HG03280 (cell line): Measurements from ENCODE around the gene PIGS.

Experiments used
- ATAC-seq: cut with Tn5 transposase; IDR thresholded peaks from one replicate; pipeline ENCODE4 v1.9.1; 2021; ENCODE audit warnings: mild to moderate bottlenecking, moderate library complexity; ENCODE audit not compliant: unreplicated experiment

PIGS gene

GRCh38 chr17:28511858-28512461, 59.4 kb downstream of the PIGS start:
- ATAC-seq: no peak

GRCh38 chr17:28509789-28510188, 61.5 kb downstream of the PIGS start:
- no peak for ATAC-seq

GRCh38 chr17:28508211-28508724, 63.1 kb downstream of the PIGS start:
- no peak for ATAC-seq

GRCh38 chr17:28507567-28508203, 63.6 kb downstream of the PIGS start:
- ATAC-seq: no peak

GRCh38 chr17:28506763-28507487, 64.4 kb downstream of the PIGS start:
- no peak for ATAC-seq

GRCh38 chr17:28505986-28506665, 65.2 kb downstream of the PIGS start, which contains the start of gene FOXN1:
Gene FOXN1, plus strand, starts transcription at chr17:28506348. Its CDS starts 17,622 bp downstream, at chr17:28523970.
- no peak for ATAC-seq

- no peak for ATAC-seq
Observed at GRCh38 chr17:28503420-28503819, 67.9 kb downstream of the PIGS start.
